GM18907 (cell line): ENCODE results near the gene ARNT2.

ENCODE experiments used
- ATAC-seq: cut with Tn5 transposase; IDR thresholded peaks from one replicate; pipeline ENCODE4 v1.9.1; 2021; ENCODE audit warnings: mild to moderate bottlenecking, moderate library complexity; ENCODE audit not compliant: unreplicated experiment

ARNT2 gene

GRCh38 chr15:80550219-80550907, 146.2 kb downstream of the ARNT2 start:
- peak; percentile 49 for ATAC-seq

GRCh38 chr15:80550908-80551260, 146.7 kb downstream of the ARNT2 start:
- no peak for ATAC-seq

- no peak for ATAC-seq
Measured at GRCh38 chr15:80551348-80551747, 147.2 kb downstream of the ARNT2 start.

GRCh38 chr15:80554560-80554959, 150.4 kb downstream of the ARNT2 start:
- ATAC-seq, result no peak

- no peak for ATAC-seq
Measured at GRCh38 chr15:80556694-80557367, 152.6 kb downstream of the ARNT2 start.

- ATAC-seq, result no peak
Measured at GRCh38 chr15:80557441-80558234, 153.5 kb downstream of the ARNT2 start.

GRCh38 chr15:80558631-80559319, 154.6 kb downstream of the ARNT2 start:
- no peak for ATAC-seq

- ATAC-seq, result no peak
Measured at GRCh38 chr15:80559320-80559693, 155.1 kb downstream of the ARNT2 start.

- no peak for ATAC-seq
Measured at GRCh38 chr15:80559761-80560160, 155.6 kb downstream of the ARNT2 start.

- ATAC-seq, result no peak
Measured at GRCh38 chr15:80560601-80561400, 156.6 kb downstream of the ARNT2 start.

GRCh38 chr15:80561500-80561899, 157.3 kb downstream of the ARNT2 start:
- ATAC-seq, result no peak

GRCh38 chr15:80562033-80562432, 157.9 kb downstream of the ARNT2 start:
- ATAC-seq, result no peak

- ATAC-seq, result no peak
Measured at GRCh38 chr15:80562846-80563245, 158.7 kb downstream of the ARNT2 start.

GRCh38 chr15:80563372-80563997, 159.3 kb downstream of the ARNT2 start:
- ATAC-seq, result no peak

GRCh38 chr15:80564056-80564455, 159.9 kb downstream of the ARNT2 start:
- no peak for ATAC-seq

- no peak for ATAC-seq
Measured at GRCh38 chr15:80565398-80565797, 161.2 kb downstream of the ARNT2 start.

- ATAC-seq, result no peak
Measured at GRCh38 chr15:80565988-80566387, 161.8 kb downstream of the ARNT2 start.

- no peak for ATAC-seq
Measured at GRCh38 chr15:80567721-80568157, 163.6 kb downstream of the ARNT2 start.

GRCh38 chr15:80568298-80568697, 164.1 kb downstream of the ARNT2 start:
- no peak for ATAC-seq
